Small intestine (tissue), 7 donors: ENCODE data around the gene TRIP11. TPM values are rescaled to one million over a fixed set of nuclear protein-coding genes. Genes with fewer than 3 reads are reported as not detected.

Experiments used
- DNase-seq, 2 donors: peaks; one replicate each; pipeline versions ENCODE4 v3.0.0 to v3.0.0-alpha.2; 2013
- FAIRE-seq: peaks from 2 replicates; lab custom pipeline; 2012; peaks lifted over from hg19 to GRCh38; lab: Jason Lieb, UNC
- H3K27ac ChIP-seq, 3 donors: one replicate each; pipeline ENCODE4 v1.5.1; 2013; ENCODE audit warnings: low read length in 2 of 3, mild to moderate bottlenecking in 2 of 3, control low read depth in 1 of 3, inconsistent platforms in 1 of 3, low read depth in 1 of 3, moderate library complexity in 1 of 3
- H3K27me3 ChIP-seq, 3 donors: one replicate each; pipeline ENCODE4 v1.6.1; 2013; ENCODE audit warnings: low read length in 3 of 3, inconsistent platforms in 1 of 3; ENCODE audit not compliant: control insufficient read depth in 3 of 3, insufficient read depth in 3 of 3
- H3K36me3 ChIP-seq, 3 donors: one replicate each; pipeline ENCODE4 v1.6.1; 2013; ENCODE audit warnings: low read length in 3 of 3, inconsistent platforms in 1 of 3, low read depth in 1 of 3, mild to moderate bottlenecking in 1 of 3, moderate library complexity in 1 of 3; ENCODE audit not compliant: control insufficient read depth in 3 of 3, insufficient read depth in 2 of 3
- H3K4me1 ChIP-seq, 3 donors: one replicate each; pipeline ENCODE4 v1.6.1; 2013; ENCODE audit warnings: low read length in 2 of 3, inconsistent platforms in 1 of 3, low read depth in 1 of 3, mild to moderate bottlenecking in 1 of 3, moderate library complexity in 1 of 3; ENCODE audit not compliant: control insufficient read depth in 3 of 3, insufficient read depth in 2 of 3
- H3K4me3 ChIP-seq, 3 donors: one replicate each; pipeline ENCODE4 v1.5.1; 2013; ENCODE audit warnings: low read length in 3 of 3, control low read depth in 1 of 3, inconsistent platforms in 1 of 3, low read depth in 1 of 3, mild to moderate bottlenecking in 1 of 3, moderate library complexity in 1 of 3
- H3K9me3 ChIP-seq, 2 donors: one replicate each; pipeline ENCODE4 v1.6.1; 2013; ENCODE audit warnings: low read depth in 1 of 2, low read length in 1 of 2; ENCODE audit not compliant: control insufficient read depth in 2 of 2, insufficient read depth in 1 of 2
- WGBS, 3 donors: extraction: QIAGEN DNeasy Blood & Tissue Kit; methylation state at CpG; one replicate each; pipeline ENCODE4 v1.1.7; 2013; 5-methylcytosine and 5-hydroxymethylcytosine counted together
- polyA plus RNA-seq, 4 donors: library from polyadenylated mRNA; stranded (reverse) in 3 of 4; unstranded in 1 of 4; fragments of 200-250 nt in 3 of 4; fragments of 120-200 nt in 1 of 4; gene quantifications; one replicate each; pipeline versions ENCODE4 v1.2.1 to v1.2.3, GENCODE V29; 2013
- donor health status: healthy with polysubstance abuse.
- donor health status: control.
- donor health status: control.
- donor health status: Bipolar disorder and iron deficiency.
- donor health status: healthy.

Gene TRIP11
- polyA plus RNA-seq, 4 donors, result 3.5 to 22.4 (median 5.9) TPM

GRCh38 chr14:91980157-91980556, 59.7 kb downstream of the TRIP11 start:
- DNase-seq, result peak in 1 of 2 donors; percentile 42

GRCh38 chr14:91977884-91978283, 62.0 kb downstream of the TRIP11 start:
- H3K9me3 ChIP-seq, result no peaks in the 10 kb centered on the region
- H3K36me3 ChIP-seq, result peaks cover 5 to 27% (median 6%) of the 10 kb centered on the region in 3 donors
- 91 to 95% (median 92%) methylated on average over 5 of the region's 5 CpGs for WGBS, 3 donors
- no peak overlapping the region for H3K4me3 ChIP-seq
- H3K4me1 ChIP-seq, result no peaks in the 10 kb centered on the region
- H3K27me3 ChIP-seq, result no peaks in the 10 kb centered on the region
- no peak for DNase-seq
- FAIRE-seq, result no peak
- no peak overlapping the region for H3K27ac ChIP-seq

More at GRCh38 chr14:91980157-91980556, 59.7 kb downstream of the TRIP11 start:
- no peak overlapping the region for H3K27ac ChIP-seq
- FAIRE-seq, result peak; percentile 93
- H3K4me3 ChIP-seq, result no peak overlapping the region
- no peaks in the 10 kb centered on the region for H3K4me1 ChIP-seq
- no peaks in the 10 kb centered on the region for H3K9me3 ChIP-seq
- no peaks in the 10 kb centered on the region for H3K27me3 ChIP-seq
- H3K36me3 ChIP-seq, result peaks cover 0 to 21% (median 2%) of the 10 kb centered on the region in 3 donors

DNA sequence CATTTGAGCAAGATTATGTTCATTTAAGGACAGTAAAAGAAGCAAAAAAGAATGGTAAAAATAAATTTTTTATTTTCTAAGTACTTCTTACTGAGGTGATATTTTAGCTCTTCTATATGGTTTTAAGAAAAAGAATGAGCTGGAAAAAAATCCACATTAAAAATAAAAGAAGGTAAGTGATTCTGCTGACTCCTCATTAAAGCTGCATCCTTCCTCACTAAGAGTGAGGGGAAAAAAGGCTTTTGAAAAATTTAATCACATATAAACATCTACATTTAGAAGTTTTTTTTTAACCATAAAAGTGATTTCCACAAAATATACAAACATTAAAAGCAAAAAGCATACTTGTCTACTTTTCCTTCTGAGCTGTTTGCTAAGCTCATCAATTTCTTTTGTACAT, 64.1 kb downstream of the TRIP11 start:
- Histone ChIP-seq H3K4me3 (no peak overlapping the region), H3K9me3 (no peaks in the 10 kb centered on the region), H3K36me3 (peaks cover 5 to 19% (median 13%) of the 10 kb centered on the region in 3 donors), H3K27ac (no peak overlapping the region), H3K4me1 (no peaks in the 10 kb centered on the region), H3K27me3 (no peaks in the 10 kb centered on the region)
- FAIRE-seq (peak; percentile 36), DNase-seq (no peak)

DNA sequence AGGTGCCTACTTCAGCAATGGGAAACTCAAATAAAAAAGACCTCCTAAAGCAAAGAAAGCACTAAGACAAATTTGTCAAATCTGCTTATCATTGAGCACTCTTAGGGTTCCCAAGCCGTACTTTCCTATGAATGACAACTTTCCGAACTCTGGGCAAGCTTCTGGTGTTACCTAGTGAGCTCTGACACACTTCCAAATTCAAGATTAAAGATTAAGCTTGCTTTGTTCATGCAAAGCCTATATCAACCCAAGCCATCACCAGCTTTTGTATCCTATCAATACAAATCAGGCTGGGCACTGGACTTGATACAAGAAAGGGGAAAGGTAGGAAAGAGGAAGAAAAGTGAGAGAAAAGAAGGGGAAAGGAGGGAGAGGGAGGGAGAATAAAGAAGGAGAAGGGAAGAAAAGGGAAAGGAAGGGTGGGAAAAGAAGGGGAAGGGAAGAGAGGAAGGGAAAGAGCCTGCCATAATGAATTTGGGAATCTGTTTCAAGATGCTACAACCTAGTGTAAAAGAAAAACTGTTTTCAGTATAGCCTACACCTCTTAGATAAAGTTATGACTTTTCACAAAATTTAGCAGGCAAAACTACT, 68.6 kb downstream of the TRIP11 start:
- no peaks in the 10 kb centered on the region for H3K9me3 ChIP-seq
- peaks cover 5 to 21% (median 17%) of the 10 kb centered on the region in 3 donors for H3K36me3 ChIP-seq
- FAIRE-seq, result no peak
- no peak overlapping the region for H3K4me3 ChIP-seq
- no peak overlapping the region for H3K27ac ChIP-seq
- no peaks in the 10 kb centered on the region for H3K4me1 ChIP-seq
- DNase-seq, result no peak
- H3K27me3 ChIP-seq, result no peaks in the 10 kb centered on the region
- 94 to 98% (median 96%) methylated on average over 2 of the region's 2 CpGs for whole genome bisulfite sequencing, 3 donors

DNA sequence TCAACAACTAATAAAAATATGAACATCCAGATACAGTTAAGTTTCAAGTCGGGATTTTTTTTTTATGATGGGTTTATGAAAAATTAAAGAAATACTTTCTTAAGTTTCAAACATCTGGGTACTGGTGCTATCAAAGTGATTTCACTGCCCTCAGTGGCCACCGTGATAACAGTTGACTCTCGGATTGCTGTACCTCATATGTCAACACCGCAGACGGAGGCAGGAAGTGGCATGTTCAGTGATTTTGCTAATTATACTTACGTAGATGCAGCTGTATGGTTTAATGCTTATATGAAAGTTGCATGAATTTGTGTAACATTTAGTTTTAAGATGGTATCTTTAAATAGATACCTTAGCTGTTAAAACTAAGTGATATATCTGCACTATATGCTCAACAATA, 71.6 kb downstream of the TRIP11 start:
- FAIRE-seq (no peak), DNase-seq (no peak)
- Histone ChIP-seq H3K4me1 (peaks cover 0 to 9% (median 6%) of the 10 kb centered on the region in 3 donors), H3K27ac (no peak overlapping the region), H3K36me3 (peaks cover 0 to 14% (median 12%) of the 10 kb centered on the region in 3 donors), H3K4me3 (no peak overlapping the region), H3K9me3 (no peaks in the 10 kb centered on the region), H3K27me3 (no peaks in the 10 kb centered on the region)
- 72 to 83% (median 74%) methylated on average over 6 of the region's 6 CpGs for WGBS, 3 donors

DNA sequence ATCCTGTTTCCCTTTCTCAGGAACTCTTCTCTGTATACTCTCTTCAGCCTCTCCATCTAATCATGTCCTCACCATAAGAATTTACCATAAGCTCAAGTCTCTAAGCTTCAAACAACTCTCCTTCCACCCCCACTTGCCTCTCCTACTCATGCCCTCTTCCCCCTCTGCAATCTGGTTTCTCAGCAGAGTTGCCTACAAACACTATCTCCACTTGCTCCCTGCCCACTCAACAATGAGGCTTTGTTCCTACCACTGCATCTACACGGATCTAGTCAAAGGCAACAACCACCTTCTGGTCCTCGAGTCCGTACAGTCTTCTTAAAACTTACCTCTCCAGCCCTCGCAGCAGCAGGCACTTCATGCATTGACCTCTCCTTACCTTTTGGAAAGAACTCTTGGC, 75.1 kb downstream of the TRIP11 start:
- FAIRE-seq (no peak), DNase-seq (peak in 1 of 2 donors; percentile 32)
- no peak overlapping the region for H3K27ac ChIP-seq
- no peak overlapping the region for H3K4me3 ChIP-seq
- H3K36me3 ChIP-seq, result peaks cover 0 to 7% (median 6%) of the 10 kb centered on the region in 3 donors
- H3K27me3 ChIP-seq, result no peaks in the 10 kb centered on the region
- WGBS, 3 donors, result 11 to 62% (median 44%) methylated on average over 4 of the region's 4 CpGs
- H3K9me3 ChIP-seq, result no peaks in the 10 kb centered on the region
- peaks cover 0 to 19% (median 6%) of the 10 kb centered on the region in 3 donors for H3K4me1 ChIP-seq

GRCh38 chr14:91964011-91964410, 75.8 kb downstream of the TRIP11 start:
- Histone ChIP-seq H3K4me3 (no peak overlapping the region), H3K27me3 (no peaks in the 10 kb centered on the region), H3K36me3 (peaks cover 0 to 4% (median 4%) of the 10 kb centered on the region in 3 donors), H3K4me1 (peaks cover 0 to 19% (median 6%) of the 10 kb centered on the region in 3 donors), H3K9me3 (no peaks in the 10 kb centered on the region), H3K27ac (no peak overlapping the region)
- 15 to 30% (median 18%) methylated on average over 1 of the region's 1 CpG for WGBS, 3 donors
- peak in 1 of 2 donors; percentile 23 for DNase-seq
- no peak for FAIRE-seq

GRCh38 chr14:91963465-91963864, 76.4 kb downstream of the TRIP11 start:
- DNase-seq (no peak), FAIRE-seq (no peak)
- Histone ChIP-seq H3K27me3 (no peaks in the 10 kb centered on the region), H3K4me3 (no peak overlapping the region), H3K9me3 (no peaks in the 10 kb centered on the region), H3K4me1 (peaks cover 0 to 19% (median 6%) of the 10 kb centered on the region in 3 donors), H3K27ac (no peak overlapping the region), H3K36me3 (peaks cover 0 to 2% (median 0%) of the 10 kb centered on the region in 3 donors)
- 66 to 84% (median 81%) methylated on average over 6 of the region's 6 CpGs for WGBS, 3 donors
